Tongue (tissue), 2 donors: ENCODE data around the gene PADI2. TPM values are rescaled to one million over a fixed set of nuclear protein-coding genes. Genes with fewer than 3 reads are reported as not detected.
"Not testable (repeated sequence)": the region's sequence is repeated elsewhere in the genome, so short reads cannot be mapped to it uniquely, and the experiment has no call there.

ENCODE experiments used
- DNase-seq: peaks from one replicate; pipeline ENCODE4 v3.0.0-alpha.2; 2015
- total RNA-seq: library from RNA; depleted of rRNA; stranded (reverse); fragments of >200 nt; gene quantifications from one replicate; pipeline ENCODE4 v1.2.3, GENCODE V29; 2014

Gene PADI2
- total RNA-seq, 1 donor from 2014 or later: 291 TPM

- DNase-seq: peak; percentile 33
Measured at GRCh38 chr1:17081439-17081838, 37.8 kb downstream of the PADI2 start.

- DNase-seq: no peak
Measured at GRCh38 chr1:17080880-17081279, 38.4 kb downstream of the PADI2 start.

- DNase-seq: no peak
Measured at GRCh38 chr1:17080085-17080759, 39.0 kb downstream of the PADI2 start.

- DNase-seq: no peak
Measured at GRCh38 chr1:17078991-17079868, 40.0 kb downstream of the PADI2 start.

- DNase-seq: no peak
Measured at GRCh38 chr1:17075470-17076255, 43.6 kb downstream of the PADI2 start.

- DNase-seq: no peak
Measured at GRCh38 chr1:17071794-17072193, 47.5 kb downstream of the PADI2 start.

GRCh38 chr1:17070163-17070525 is 49.1 kb downstream of the PADI2 start:
- DNase-seq: no peak

- no peak for DNase-seq
Measured at GRCh38 chr1:17069452-17070162, 49.6 kb downstream of the PADI2 start.

- no peak for DNase-seq
Measured at GRCh38 chr1:17068789-17069188, 50.5 kb downstream of the PADI2 start.

- DNase-seq: no peak
Measured at GRCh38 chr1:17067465-17068240, 51.6 kb downstream of the PADI2 start.

GRCh38 chr1:17067069-17067426 is 52.2 kb downstream of the PADI2 start:
- DNase-seq: no peak

GRCh38 chr1:17066361-17067068 is 52.7 kb downstream of the PADI2 start:
- no peak for DNase-seq

GRCh38 chr1:17065666-17066065 is 53.6 kb downstream of the PADI2 start:
- DNase-seq: no peak

GRCh38 chr1:17062751-17063150 is 56.5 kb downstream of the PADI2 start:
- DNase-seq: not testable (repeated sequence)

GRCh38 chr1:17061892-17062291 is 57.4 kb downstream of the PADI2 start:
- no peak for DNase-seq

GRCh38 chr1:17061486-17061885 is 57.8 kb downstream of the PADI2 start:
- no peak for DNase-seq

GRCh38 chr1:17060306-17060749 is 58.9 kb downstream of the PADI2 start:
- no peak for DNase-seq

- DNase-seq: peak; percentile 95
Measured at GRCh38 chr1:17059391-17060305, 59.6 kb downstream of the PADI2 start.

- DNase-seq: peak; percentile 32
Measured at GRCh38 chr1:17056551-17056950, 62.7 kb downstream of the PADI2 start.

GRCh38 chr1:17055801-17056200 is 63.5 kb downstream of the PADI2 start:
- no peak for DNase-seq
